ENCODE results near the gene ADPRHL1.

The ADPRHL1 gene

GRCh38 chr13:113469582-113469981 lies 16.3 kb upstream of the ADPRHL1 start:
- H3K9me3 ChIP-seq (replicated peaks; ENCODE audit: insufficient read depth, low read length), result no peaks in the 10 kb centered on the region
- H3K79me2 ChIP-seq (ENCODE audit: low read length), result peaks cover 4% of the 10 kb centered on the region; the same call in 1 of the 2 replicates
- H2AFZ ChIP-seq (ENCODE audit: low read length), result no peak overlapping the region
- peaks cover 15% of the 10 kb centered on the region for H3F3A ChIP-seq (ENCODE audit: insufficient read depth, low read length)
- no peaks in the 10 kb centered on the region for H3K27me3 ChIP-seq (replicated peaks; ENCODE audit: insufficient read depth, low read length)
- no peak overlapping the region for H3K27ac ChIP-seq (ENCODE audit: low read length)
- TF ChIP-seq EZH2 (optimal IDR thresholded peaks at IDR 0.05; ENCODE audit: low read depth, low read length) (no peak), EZH2phosphoT487 (IDR thresholded peaks at IDR 0.05; ENCODE audit: low read length) (no peak)
- TF ChIP-seq, protein P1, sequence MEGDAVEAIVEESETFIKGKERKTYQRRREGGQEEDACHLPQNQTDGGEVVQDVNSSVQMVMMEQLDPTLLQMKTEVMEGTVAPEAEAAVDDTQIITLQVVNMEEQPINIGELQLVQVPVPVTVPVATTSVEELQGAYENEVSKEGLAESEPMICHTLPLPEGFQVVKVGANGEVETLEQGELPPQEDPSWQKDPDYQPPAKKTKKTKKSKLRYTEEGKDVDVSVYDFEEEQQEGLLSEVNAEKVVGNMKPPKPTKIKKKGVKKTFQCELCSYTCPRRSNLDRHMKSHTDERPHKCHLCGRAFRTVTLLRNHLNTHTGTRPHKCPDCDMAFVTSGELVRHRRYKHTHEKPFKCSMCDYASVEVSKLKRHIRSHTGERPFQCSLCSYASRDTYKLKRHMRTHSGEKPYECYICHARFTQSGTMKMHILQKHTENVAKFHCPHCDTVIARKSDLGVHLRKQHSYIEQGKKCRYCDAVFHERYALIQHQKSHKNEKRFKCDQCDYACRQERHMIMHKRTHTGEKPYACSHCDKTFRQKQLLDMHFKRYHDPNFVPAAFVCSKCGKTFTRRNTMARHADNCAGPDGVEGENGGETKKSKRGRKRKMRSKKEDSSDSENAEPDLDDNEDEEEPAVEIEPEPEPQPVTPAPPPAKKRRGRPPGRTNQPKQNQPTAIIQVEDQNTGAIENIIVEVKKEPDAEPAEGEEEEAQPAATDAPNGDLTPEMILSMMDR (IDR thresholded peaks at IDR 0.05; ENCODE audit: low read length), result no peak
- no peaks in the 10 kb centered on the region for H3K9me2 ChIP-seq (replicated peaks; ENCODE audit: insufficient read depth, low read length)
- no peak overlapping the region for H3K4me3 ChIP-seq (ENCODE audit: low read length)
- H4K20me1 ChIP-seq (ENCODE audit: insufficient read depth, low read length), result no peaks in the 10 kb centered on the region
- peaks cover 17% of the 10 kb centered on the region for H3K4me1 ChIP-seq (ENCODE audit: low read length)
- no peak overlapping the region for H3K9ac ChIP-seq (ENCODE audit: low read length)
- H3K36me3 ChIP-seq (replicated peaks; ENCODE audit: insufficient read depth, low read length), result no peaks in the 10 kb centered on the region; the same call in 1 of the 2 replicates
- no peak overlapping the region for H3K4me2 ChIP-seq (ENCODE audit: low read depth, low read length)
- DNase-seq, result no peak

DNA sequence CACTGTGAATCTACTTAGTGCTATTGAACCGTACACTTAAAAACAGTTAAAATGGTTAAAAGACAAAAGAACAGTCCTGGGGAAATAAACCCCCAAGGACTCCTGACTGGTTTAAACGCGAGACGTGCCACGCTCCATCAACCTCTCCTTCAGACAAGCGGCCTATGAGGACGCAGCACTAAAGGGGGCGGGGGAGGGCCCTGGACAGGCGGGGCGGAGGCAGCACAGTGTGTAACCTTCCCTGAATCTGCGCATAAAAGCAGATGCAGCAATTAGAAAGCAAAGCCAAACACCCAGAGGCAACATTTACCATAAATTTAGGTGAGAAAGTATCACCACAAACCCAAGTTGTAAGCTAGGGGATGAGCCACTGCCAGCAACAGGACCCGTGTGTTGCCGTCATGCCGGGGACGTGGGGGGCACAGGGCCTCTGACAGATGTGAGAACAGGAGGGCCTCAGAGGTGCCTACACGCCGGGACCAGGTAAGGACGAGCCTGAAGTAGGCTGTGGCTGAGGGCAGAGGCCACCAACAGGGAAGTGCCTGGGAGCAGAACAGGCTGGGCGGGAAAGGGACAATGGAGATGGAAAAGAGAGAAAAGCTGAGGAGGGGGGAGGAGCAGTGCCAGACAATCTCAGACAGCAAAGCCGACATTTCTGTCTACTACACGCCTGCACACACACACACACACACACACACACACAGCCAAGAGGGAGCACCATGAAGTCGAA lies 15.3 kb upstream of the ADPRHL1 start:
- Histone ChIP-seq H3K9me2 (replicated peaks; ENCODE audit: insufficient read depth, low read length) (no peaks in the 10 kb centered on the region), H3K9ac (ENCODE audit: low read length) (no peak overlapping the region), H3K4me1 (ENCODE audit: low read length) (peaks cover 17% of the 10 kb centered on the region), H4K20me1 (ENCODE audit: insufficient read depth, low read length) (no peaks in the 10 kb centered on the region), H3K36me3 (replicated peaks; ENCODE audit: insufficient read depth, low read length) (no peaks in the 10 kb centered on the region; the same call in 1 of the 2 replicates), H3F3A (ENCODE audit: insufficient read depth, low read length) (peaks cover 15% of the 10 kb centered on the region), H2AFZ (ENCODE audit: low read length) (no peak overlapping the region), H3K27me3 (replicated peaks; ENCODE audit: insufficient read depth, low read length) (no peaks in the 10 kb centered on the region), H3K27ac (ENCODE audit: low read length) (no peak overlapping the region), H3K4me2 (ENCODE audit: low read depth, low read length) (no peak overlapping the region), H3K4me3 (ENCODE audit: low read length) (no peak overlapping the region), H3K9me3 (replicated peaks; ENCODE audit: insufficient read depth, low read length) (no peaks in the 10 kb centered on the region), H3K79me2 (ENCODE audit: low read length) (peaks cover 4% of the 10 kb centered on the region; the same call in 1 of the 2 replicates)
- DNase-seq, result no peak
- TF ChIP-seq, protein P1 (IDR thresholded peaks at IDR 0.05; ENCODE audit: low read length), result no peak
- no peak for TF ChIP-seq EZH2phosphoT487 (IDR thresholded peaks at IDR 0.05; ENCODE audit: low read length)
- no peak for TF ChIP-seq EZH2 (optimal IDR thresholded peaks at IDR 0.05; ENCODE audit: low read depth, low read length)

GRCh38 chr13:113468029-113468428 lies 14.7 kb upstream of the ADPRHL1 start:
- no peaks in the 10 kb centered on the region for H4K20me1 ChIP-seq (ENCODE audit: insufficient read depth, low read length)
- no peak overlapping the region for H3K4me3 ChIP-seq (ENCODE audit: low read length)
- H3K79me2 ChIP-seq (ENCODE audit: low read length), result peaks cover 4% of the 10 kb centered on the region; the same call in 1 of the 2 replicates
- no peak overlapping the region for H2AFZ ChIP-seq (ENCODE audit: low read length)
- no peak overlapping the region for H3K4me2 ChIP-seq (ENCODE audit: low read depth, low read length)
- H3K9me3 ChIP-seq (replicated peaks; ENCODE audit: insufficient read depth, low read length), result no peaks in the 10 kb centered on the region
- no peak overlapping the region for H3K9ac ChIP-seq (ENCODE audit: low read length)
- H3K36me3 ChIP-seq (replicated peaks; ENCODE audit: insufficient read depth, low read length), result no peaks in the 10 kb centered on the region; the same call in 1 of the 2 replicates
- H3K27me3 ChIP-seq (replicated peaks; ENCODE audit: insufficient read depth, low read length), result no peaks in the 10 kb centered on the region
- peaks cover 17% of the 10 kb centered on the region for H3K4me1 ChIP-seq (ENCODE audit: low read length)
- H3K9me2 ChIP-seq (replicated peaks; ENCODE audit: insufficient read depth, low read length), result no peaks in the 10 kb centered on the region
- TF ChIP-seq, protein P1 (IDR thresholded peaks at IDR 0.05; ENCODE audit: low read length), result no peak
- TF ChIP-seq EZH2 (optimal IDR thresholded peaks at IDR 0.05; ENCODE audit: low read depth, low read length) (no peak), EZH2phosphoT487 (IDR thresholded peaks at IDR 0.05; ENCODE audit: low read length) (no peak)
- H3F3A ChIP-seq (ENCODE audit: insufficient read depth, low read length), result peaks cover 15% of the 10 kb centered on the region
- DNase-seq, result no peak
- H3K27ac ChIP-seq (ENCODE audit: low read length), result no peak overlapping the region

All from MM.1S (cell line).